Measurements from ENCODE around the gene GNE. TPM values are rescaled to one million over a fixed set of nuclear protein-coding genes. Genes with fewer than 3 reads are reported as not detected.

Gene GNE, protein sequence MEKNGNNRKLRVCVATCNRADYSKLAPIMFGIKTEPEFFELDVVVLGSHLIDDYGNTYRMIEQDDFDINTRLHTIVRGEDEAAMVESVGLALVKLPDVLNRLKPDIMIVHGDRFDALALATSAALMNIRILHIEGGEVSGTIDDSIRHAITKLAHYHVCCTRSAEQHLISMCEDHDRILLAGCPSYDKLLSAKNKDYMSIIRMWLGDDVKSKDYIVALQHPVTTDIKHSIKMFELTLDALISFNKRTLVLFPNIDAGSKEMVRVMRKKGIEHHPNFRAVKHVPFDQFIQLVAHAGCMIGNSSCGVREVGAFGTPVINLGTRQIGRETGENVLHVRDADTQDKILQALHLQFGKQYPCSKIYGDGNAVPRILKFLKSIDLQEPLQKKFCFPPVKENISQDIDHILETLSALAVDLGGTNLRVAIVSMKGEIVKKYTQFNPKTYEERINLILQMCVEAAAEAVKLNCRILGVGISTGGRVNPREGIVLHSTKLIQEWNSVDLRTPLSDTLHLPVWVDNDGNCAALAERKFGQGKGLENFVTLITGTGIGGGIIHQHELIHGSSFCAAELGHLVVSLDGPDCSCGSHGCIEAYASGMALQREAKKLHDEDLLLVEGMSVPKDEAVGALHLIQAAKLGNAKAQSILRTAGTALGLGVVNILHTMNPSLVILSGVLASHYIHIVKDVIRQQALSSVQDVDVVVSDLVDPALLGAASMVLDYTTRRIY
- 21.3 and 22.6 TPM in 2 replicates for total RNA-seq

DNA sequence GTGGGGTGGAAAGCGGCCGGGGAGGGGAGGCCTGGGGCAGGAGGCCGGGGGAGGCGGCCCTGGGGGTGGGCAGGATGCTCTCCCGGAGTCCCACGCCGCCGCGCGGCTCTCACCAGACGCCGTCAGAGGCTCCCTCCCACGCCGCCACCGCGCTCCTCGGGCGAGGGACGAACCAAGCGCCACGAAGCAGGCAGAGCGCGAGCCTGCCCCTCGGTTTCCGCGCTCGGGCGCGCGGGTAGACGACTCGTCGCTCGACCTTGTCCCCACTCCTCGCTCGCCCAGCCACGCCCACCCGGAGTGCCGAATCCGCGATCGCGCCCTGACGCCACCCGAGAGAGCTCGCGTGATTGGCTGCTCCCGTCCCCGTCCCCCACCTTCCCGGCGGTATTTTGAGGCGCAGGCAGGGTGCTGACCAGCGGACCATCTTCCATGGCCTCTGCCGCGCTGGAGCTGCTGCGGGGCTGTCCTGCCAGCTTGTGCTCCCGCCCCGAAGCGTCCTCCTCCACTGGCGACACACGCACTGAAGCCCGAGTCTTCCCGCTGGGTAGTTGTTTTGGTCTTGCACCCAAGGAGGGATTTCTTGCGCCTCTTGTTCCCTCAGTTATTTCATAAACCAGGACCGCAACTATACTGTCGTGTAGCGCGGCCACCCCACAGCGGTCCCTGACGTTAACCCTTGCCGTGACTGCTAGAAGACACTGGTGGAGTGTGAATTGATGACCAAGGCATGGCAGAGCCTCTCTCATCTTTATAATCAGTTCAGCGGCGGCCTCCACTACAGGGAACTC, at the start of gene GNE:
Gene GNE (minus strand): TSS at position 241 of the 788 bp plus-strand sequence. CDS start 9,093 bp downstream, outside the sequence.

DNA sequence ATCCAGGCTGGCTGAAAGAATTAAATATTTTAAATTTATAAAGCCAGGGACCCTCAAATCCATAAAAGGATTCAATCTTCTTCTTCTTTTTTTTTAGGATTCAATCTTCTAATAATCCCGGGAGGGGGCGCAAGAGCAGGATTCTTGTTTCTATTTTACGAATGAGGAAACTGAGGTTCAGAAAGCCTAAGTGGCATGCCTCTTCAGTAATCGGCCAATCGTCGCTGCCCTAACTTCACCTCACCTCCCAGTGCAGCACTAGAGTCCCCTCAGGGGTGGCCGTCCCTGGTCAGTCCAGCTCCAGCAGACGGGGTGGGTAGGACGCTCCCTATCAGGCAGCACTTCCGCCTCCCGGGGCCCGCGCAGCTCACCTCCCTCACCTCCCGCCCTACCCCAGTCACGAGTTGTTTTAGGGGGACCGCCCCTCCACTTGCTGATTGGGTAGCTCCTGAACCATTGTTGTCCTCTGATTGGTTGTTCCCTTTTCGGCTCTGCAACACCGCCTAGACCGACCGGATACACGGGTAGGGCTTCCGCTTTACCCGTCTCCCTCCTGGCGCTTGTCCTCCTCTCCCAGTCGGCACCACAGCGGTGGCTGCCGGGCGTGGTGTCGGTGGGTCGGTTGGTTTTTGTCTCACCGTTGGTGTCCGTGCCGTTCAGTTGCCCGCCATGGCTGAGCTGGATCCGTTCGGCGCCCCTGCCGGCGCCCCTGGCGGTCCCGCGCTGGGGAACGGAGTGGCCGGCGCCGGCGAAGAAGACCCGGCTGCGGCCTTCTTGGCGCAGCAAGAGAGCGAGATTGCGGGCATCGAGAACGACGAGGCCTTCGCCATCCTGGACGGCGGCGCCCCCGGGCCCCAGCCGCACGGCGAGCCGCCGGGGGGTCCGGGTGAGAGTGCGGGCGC, 67.6 kb downstream of the GNE start, which contains the start of gene CLTA:
Gene CLTA (plus strand): TSS at position 534 of the 902 bp plus-strand sequence. CDS start 136 bp downstream, at position 670.

DNA sequence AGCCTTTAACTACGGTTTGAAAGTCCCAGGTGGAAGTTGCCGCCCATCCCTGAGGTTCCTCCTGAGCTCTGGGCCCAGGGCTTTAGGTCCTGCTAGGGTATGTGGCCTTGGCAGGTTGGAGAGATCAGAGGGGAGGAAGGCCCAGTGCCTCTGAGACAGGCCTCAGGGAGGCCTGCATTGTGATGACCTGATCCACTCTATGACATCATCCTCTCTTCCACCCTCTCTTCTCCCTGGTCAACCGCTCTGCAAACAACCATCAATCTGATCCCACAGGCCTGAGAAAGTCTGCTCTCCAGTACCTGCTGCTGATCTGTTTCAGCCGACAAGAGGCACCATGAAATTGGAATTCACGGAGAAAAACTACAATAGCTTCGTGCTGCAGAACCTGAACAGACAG, 89.1 kb downstream of the GNE start, which contains the start of gene CCIN:
Gene CCIN (plus strand): TSS at position 223 of the 400 bp plus-strand sequence. CDS start 115 bp downstream, at position 338.

Other genes starting within 250 kb of the GNE start
- 47.4 and 67.4 TPM in 2 replicates for gene RECK, start 221.5 kb downstream of the GNE start, total RNA-seq
- 43.8 and 47.2 TPM in 2 replicates for gene GLIPR2, start 121.7 kb downstream of the GNE start, total RNA-seq
- 0.57 and 1.5 TPM in 2 replicates for gene CCIN, start 89.1 kb downstream of the GNE start, total RNA-seq
- gene CLTA, start 67.5 kb downstream of the GNE start, total RNA-seq: 281 and 295 TPM in 2 replicates
- gene RNF38, start 141.8 kb upstream of the GNE start, total RNA-seq: 4.2 and 4.3 TPM in 2 replicates